Activated T-cell treated with anti-CD3 and anti-CD28 coated beads, Interleukin-2, amount 50 U/mL, for 72 hours (primary cell): ENCODE results near the gene RAB36. TPM values are rescaled to one million over a fixed set of nuclear protein-coding genes. Genes with fewer than 3 reads are reported as not detected.

Source experiments
- ATAC-seq, 2 donors: fragments of 150-1000 bp; cut with Tn5 transposase; replicated peaks in 1 of 2; 2 replicates each; pipeline ENCODE4 v1.10.0; 2021; ENCODE audit warnings: moderate library complexity in 2 of 2, mild to moderate bottlenecking in 1 of 2
- DNase-seq, 2 donors: peaks; one replicate each; pipeline ENCODE4 v3.0.0; 2021 to 2022; ENCODE audit warnings: mixed read lengths in 1 of 2
- H3K27ac Mint-ChIP-seq: one replicate; pipeline ENCODE4 v1.8.0; 2022; ENCODE audit warnings: mild to moderate bottlenecking, moderate library complexity, mixed read lengths
- H3K27me3 Mint-ChIP-seq: one replicate; pipeline ENCODE4 v1.8.0; 2022; ENCODE audit warnings: low read depth, mixed read lengths
- H3K36me3 Mint-ChIP-seq, 2 donors: one replicate each; pipeline ENCODE4 v1.8.0; 2022; ENCODE audit warnings: mixed read lengths in 2 of 2, mild to moderate bottlenecking in 1 of 2; ENCODE audit not compliant: insufficient read depth in 2 of 2
- H3K4me1 Mint-ChIP-seq: one replicate; pipeline ENCODE4 v1.8.0; 2022; ENCODE audit warnings: low read depth, mixed read lengths
- H3K4me3 Mint-ChIP-seq, 2 donors: one replicate each; pipeline ENCODE4 v1.8.0; 2022; ENCODE audit warnings: mild to moderate bottlenecking in 2 of 2, mixed read lengths in 2 of 2, moderate library complexity in 2 of 2
- H3K9me3 Mint-ChIP-seq, 2 donors: one replicate each; pipeline ENCODE4 v1.8.0; 2022; ENCODE audit warnings: mixed read lengths in 2 of 2
- total RNA-seq, 2 donors: library from RNA; stranded (reverse); gene quantifications; one replicate each; pipeline ENCODE4 v1.2.3, GENCODE V29; 2022

Gene RAB36
- total RNA-seq, 2 donors from 2014 or later: 0.14 to 0.19 TPM

- Mint-ChIP-seq H3K4me3 (no peak overlapping the region), H3K27ac (no peak overlapping the region), H3K9me3 (no peaks in the 10 kb centered on the region), H3K36me3 (peaks cover 2% of the 10 kb centered on the region in 2 donors), H3K4me1 (peaks cover 25% of the 10 kb centered on the region), H3K27me3 (no peaks in the 10 kb centered on the region)
- DNase-seq: no peak
- no peak for ATAC-seq
These were observed 57.7 kb downstream of the RAB36 start for GRCh38 chr22:23202812-23203451.

GRCh38 chr22:23203452-23204124 lies 58.3 kb downstream of the RAB36 start:
- Mint-ChIP-seq H3K4me3 (no peak overlapping the region), H3K4me1 (peaks cover 20% of the 10 kb centered on the region), H3K27me3 (no peaks in the 10 kb centered on the region), H3K27ac (no peak overlapping the region), H3K36me3 (peaks cover 2% of the 10 kb centered on the region in 2 donors), H3K9me3 (no peaks in the 10 kb centered on the region)
- DNase-seq (no peak), ATAC-seq (no peak)

GRCh38 chr22:23204125-23204488 lies 58.8 kb downstream of the RAB36 start:
- H3K4me1 Mint-ChIP-seq: peaks cover 24% of the 10 kb centered on the region
- no peaks in the 10 kb centered on the region for H3K27me3 Mint-ChIP-seq
- peaks cover 2% of the 10 kb centered on the region in 2 donors for H3K36me3 Mint-ChIP-seq
- H3K4me3 Mint-ChIP-seq: no peak overlapping the region
- no peaks in the 10 kb centered on the region for H3K9me3 Mint-ChIP-seq
- peak overlapping the region; percentile 42 for H3K27ac Mint-ChIP-seq
- DNase-seq (no peak), ATAC-seq (no peak)

- H3K27ac Mint-ChIP-seq: no peak overlapping the region
- ATAC-seq (no peak), DNase-seq (no peak)
- no peaks in the 10 kb centered on the region for H3K9me3 Mint-ChIP-seq
- no peaks in the 10 kb centered on the region for H3K27me3 Mint-ChIP-seq
- peaks cover 2% of the 10 kb centered on the region in 2 donors for H3K36me3 Mint-ChIP-seq
- no peak overlapping the region for H3K4me3 Mint-ChIP-seq
- H3K4me1 Mint-ChIP-seq: peaks cover 19% of the 10 kb centered on the region
These were observed 59.4 kb downstream of the RAB36 start for GRCh38 chr22:23204541-23205157.

- Mint-ChIP-seq H3K27me3 (no peaks in the 10 kb centered on the region), H3K4me3 (no peak overlapping the region), H3K4me1 (peaks cover 16% of the 10 kb centered on the region), H3K27ac (peak overlapping the region; percentile 36), H3K36me3 (peaks cover 2% of the 10 kb centered on the region in 2 donors), H3K9me3 (no peaks in the 10 kb centered on the region)
- ATAC-seq (no peak), DNase-seq (no peak)
These were observed 60.2 kb downstream of the RAB36 start for GRCh38 chr22:23205339-23206049.

GRCh38 chr22:23206915-23207314 lies 61.6 kb downstream of the RAB36 start:
- H3K4me1 Mint-ChIP-seq: peaks cover 13% of the 10 kb centered on the region
- ATAC-seq: no peak

GRCh38 chr22:23207729-23208393 lies 62.6 kb downstream of the RAB36 start:
- Mint-ChIP-seq H3K9me3 (no peaks in the 10 kb centered on the region), H3K36me3 (peaks cover 2% of the 10 kb centered on the region in 2 donors), H3K4me3 (no peak overlapping the region), H3K27me3 (no peaks in the 10 kb centered on the region), H3K27ac (no peak overlapping the region), H3K4me1 (peaks cover 10% of the 10 kb centered on the region)
- no peak for ATAC-seq
- DNase-seq: no peak

More at GRCh38 chr22:23206915-23207314, 61.6 kb downstream of the RAB36 start:
- no peak for DNase-seq
- Mint-ChIP-seq H3K4me3 (no peak overlapping the region), H3K9me3 (no peaks in the 10 kb centered on the region), H3K27ac (no peak overlapping the region), H3K27me3 (no peaks in the 10 kb centered on the region), H3K36me3 (peaks cover 2% of the 10 kb centered on the region in 2 donors)

- Mint-ChIP-seq H3K27me3 (no peaks in the 10 kb centered on the region), H3K36me3 (peaks cover 2% of the 10 kb centered on the region in 2 donors), H3K4me1 (peaks cover 34% of the 10 kb centered on the region), H3K4me3 (no peak overlapping the region), H3K9me3 (no peaks in the 10 kb centered on the region), H3K27ac (no peak overlapping the region)
- no peak for ATAC-seq
- DNase-seq: no peak
These were observed 65.3 kb downstream of the RAB36 start for GRCh38 chr22:23210428-23211170.

GRCh38 chr22:23211622-23212021 lies 66.3 kb downstream of the RAB36 start:
- peaks cover 2% of the 10 kb centered on the region in 2 donors for H3K36me3 Mint-ChIP-seq
- no peak for DNase-seq

GRCh38 chr22:23212061-23213021 lies 67.1 kb downstream of the RAB36 start:
- H3K9me3 Mint-ChIP-seq: no peaks in the 10 kb centered on the region
- no peaks in the 10 kb centered on the region for H3K27me3 Mint-ChIP-seq
- ATAC-seq (no peak), DNase-seq (no peak)
- no peaks in the 10 kb centered on the region for H3K36me3 Mint-ChIP-seq
- H3K4me3 Mint-ChIP-seq: no peak overlapping the region
- peak overlapping the region; percentile 15 for H3K27ac Mint-ChIP-seq
- peaks cover 52% of the 10 kb centered on the region for H3K4me1 Mint-ChIP-seq

More at GRCh38 chr22:23211622-23212021, 66.3 kb downstream of the RAB36 start:
- H3K27ac Mint-ChIP-seq: no peak overlapping the region
- H3K9me3 Mint-ChIP-seq: no peaks in the 10 kb centered on the region
- no peaks in the 10 kb centered on the region for H3K27me3 Mint-ChIP-seq
- H3K4me1 Mint-ChIP-seq: peaks cover 45% of the 10 kb centered on the region
- no peak for ATAC-seq
- no peak overlapping the region for H3K4me3 Mint-ChIP-seq

- Mint-ChIP-seq H3K4me3 (no peak overlapping the region), H3K4me1 (peaks cover 59% of the 10 kb centered on the region), H3K36me3 (no peaks in the 10 kb centered on the region), H3K27me3 (no peaks in the 10 kb centered on the region), H3K27ac (no peak overlapping the region), H3K9me3 (no peaks in the 10 kb centered on the region)
- ATAC-seq (no peak), DNase-seq (no peak)
These were observed 67.8 kb downstream of the RAB36 start for GRCh38 chr22:23213022-23213555.
